Bronchial epithelial cell (primary cell): ENCODE results near the gene CAPZB. TPM values are rescaled to one million over a fixed set of nuclear protein-coding genes. Genes with fewer than 3 reads are reported as not detected.

Experiments
- DNase-seq: peaks from one replicate; pipeline ENCODE4 v3.0.0-alpha.2; 2010; ENCODE audit warnings: low read depth
- FAIRE-seq: peaks from 2 replicates; lab custom pipeline; 2011; peaks lifted over from hg19 to GRCh38; lab: Jason Lieb, UNC
- H3K27me3 ChIP-seq: 2 replicates; pipeline ENCODE4 v1.5.1; 2011; ENCODE audit warnings: low read length; ENCODE audit not compliant: control insufficient read depth, insufficient read depth
- H3K36me3 ChIP-seq: 2 replicates; pipeline ENCODE4 v1.5.1; 2011; ENCODE audit warnings: low read length; ENCODE audit not compliant: control insufficient read depth, insufficient read depth
- H3K4me3 ChIP-seq: 2 replicates; pipeline ENCODE4 v1.5.1; 2011; ENCODE audit warnings: mild to moderate bottlenecking, low read depth, low read length, control low read depth
- CTCF ChIP-seq: IDR thresholded peaks from 2 replicates; pipeline ENCODE4 v1.5.1; 2011; ENCODE audit warnings: mild to moderate bottlenecking, moderate library complexity, low read length, control low read depth, inconsistent platforms; ENCODE audit not compliant: insufficient read depth, severe bottlenecking
- total RNA-seq: library from RNA; depleted of rRNA; stranded (reverse); fragments of >200 nt; gene quantifications from 2 replicates; pipeline ENCODE4 v1.2.1, GENCODE V29; 2014

Gene CAPZB
- total RNA-seq, 1 donor from 2014 or later = 73.5 TPM

- DNase-seq (peak; percentile 55), FAIRE-seq (no peak)
- Histone ChIP-seq H3K27me3 (no peaks in the 10 kb centered on the region), H3K36me3 (peaks cover 3% of the 10 kb centered on the region), H3K4me3 (no peak overlapping the region)
- TF ChIP-seq CTCF = no peak
Measured at GRCh38 chr1:19395678-19396192, 89.6 kb downstream of the CAPZB start.

GRCh38 chr1:19393046-19393445, 92.3 kb downstream of the CAPZB start:
- DNase-seq (no peak), FAIRE-seq (peak; percentile 43)
- no peak for TF ChIP-seq CTCF
- Histone ChIP-seq H3K36me3 (peaks cover 3% of the 10 kb centered on the region), H3K4me3 (no peak overlapping the region), H3K27me3 (no peaks in the 10 kb centered on the region)

- Histone ChIP-seq H3K4me3 (no peak overlapping the region), H3K27me3 (no peaks in the 10 kb centered on the region), H3K36me3 (no peaks in the 10 kb centered on the region)
- DNase-seq = no peak
- FAIRE-seq = no peak
- TF ChIP-seq CTCF = no peak
Measured at GRCh38 chr1:19392221-19392620, 93.1 kb downstream of the CAPZB start.

- Histone ChIP-seq H3K36me3 (no peaks in the 10 kb centered on the region), H3K4me3 (no peak overlapping the region), H3K27me3 (no peaks in the 10 kb centered on the region)
- TF ChIP-seq CTCF = no peak
- FAIRE-seq = no peak
- DNase-seq = no peak
Measured at GRCh38 chr1:19391596-19391981, 93.8 kb downstream of the CAPZB start.

- Histone ChIP-seq H3K27me3 (no peaks in the 10 kb centered on the region), H3K36me3 (no peaks in the 10 kb centered on the region), H3K4me3 (no peak overlapping the region)
- FAIRE-seq (no peak), DNase-seq (peak; percentile 22)
- peak; percentile 83 for TF ChIP-seq CTCF
Measured at GRCh38 chr1:19390901-19391595, 94.3 kb downstream of the CAPZB start.
